GM12865 (cell line): ENCODE results near the gene IQCM.

Experiments
- DNase-seq: peaks from one replicate; pipeline ENCODE4 v3.0.0; 2010; ENCODE audit warnings: low read depth
- H3K4me3 ChIP-seq: 2 replicates; pipeline ENCODE4 v1.5.1; 2011; ENCODE audit warnings: mild to moderate bottlenecking, low read depth, low read length, control low read depth
- CTCF ChIP-seq: IDR thresholded peaks from 2 replicates; pipeline ENCODE4 v1.5.1; 2011; ENCODE audit warnings: low read length, control low read depth, low read depth, inconsistent platforms; ENCODE audit not compliant: insufficient read depth; ENCODE audit errors: missing control alignments

The IQCM gene

GRCh38 chr4:149796381-149796780 lies 19.3 kb downstream of the IQCM start:
- DNase-seq: no peak
- no peak for TF ChIP-seq CTCF
- H3K4me3 ChIP-seq: no peak overlapping the region

GRCh38 chr4:149795256-149795655 lies 20.4 kb downstream of the IQCM start:
- no peak overlapping the region for H3K4me3 ChIP-seq
- no peak for DNase-seq
- no peak for TF ChIP-seq CTCF

- no peak overlapping the region for H3K4me3 ChIP-seq
- no peak for TF ChIP-seq CTCF
- no peak for DNase-seq
Observed at GRCh38 chr4:149794352-149794751, 21.3 kb downstream of the IQCM start.

- DNase-seq: no peak
- H3K4me3 ChIP-seq: no peak overlapping the region
- no peak for TF ChIP-seq CTCF
Observed at GRCh38 chr4:149793459-149793858, 22.2 kb downstream of the IQCM start.

GRCh38 chr4:149791851-149792250 lies 23.8 kb downstream of the IQCM start:
- DNase-seq: no peak
- no peak for TF ChIP-seq CTCF
- no peak overlapping the region for H3K4me3 ChIP-seq

- DNase-seq: no peak
- TF ChIP-seq CTCF: no peak
- no peak overlapping the region for H3K4me3 ChIP-seq
Observed at GRCh38 chr4:149790172-149790907, 25.3 kb downstream of the IQCM start.

GRCh38 chr4:149788300-149788699 lies 27.3 kb downstream of the IQCM start:
- TF ChIP-seq CTCF: no peak
- H3K4me3 ChIP-seq: no peak overlapping the region
- no peak for DNase-seq
